BLaER1 (cell line): ENCODE data around the gene KCNV2.

Source experiments
- H3K27ac ChIP-seq: shearing (Covaris generic); formaldehyde crosslinking; 2 replicates; pipeline ENCODE4 v1.8.1; 2022
- H3K27me3 ChIP-seq: shearing (Covaris generic); formaldehyde crosslinking; 2 replicates; pipeline ENCODE4 v1.8.1; 2022
- H3K36me3 ChIP-seq: shearing (Covaris generic); formaldehyde crosslinking; 2 replicates; pipeline ENCODE4 v1.8.1; 2022
- H3K4me1 ChIP-seq: shearing (Covaris generic); formaldehyde crosslinking; 2 replicates; pipeline ENCODE4 v1.8.1; 2022
- H3K4me2 ChIP-seq: shearing (Covaris generic); formaldehyde crosslinking; 2 replicates; pipeline ENCODE4 v1.8.1; 2022
- H3K4me3 ChIP-seq: shearing (Covaris generic); formaldehyde crosslinking; 2 replicates; pipeline ENCODE4 v1.8.1; 2022
- H3K9ac ChIP-seq: shearing (Covaris generic); formaldehyde crosslinking; 2 replicates; pipeline ENCODE4 v1.8.1; 2022
- H3K9me3 ChIP-seq: shearing (Covaris generic); formaldehyde crosslinking; 2 replicates; pipeline ENCODE4 v1.8.1; 2022
- H4K20me1 ChIP-seq: shearing (Covaris generic); formaldehyde crosslinking; 2 replicates; pipeline ENCODE4 v1.8.1; 2022
- Cebpa-rat ChIP-seq: shearing (Covaris generic); IDR thresholded peaks from 2 replicates; pipeline ENCODE4 v1.8.1; 2022

The KCNV2 gene

GRCh38 chr9:2767800-2768677 lies 50.7 kb downstream of the KCNV2 start:
- H3K9me3 ChIP-seq, result peaks cover 2% of the 10 kb centered on the region
- no peak for TF ChIP-seq Cebpa-rat
- H3K27me3 ChIP-seq, result no peaks in the 10 kb centered on the region
- peaks cover 73% of the 10 kb centered on the region for H3K36me3 ChIP-seq
- no peaks in the 10 kb centered on the region for H4K20me1 ChIP-seq
- no peak overlapping the region for H3K4me2 ChIP-seq
- H3K27ac ChIP-seq, result no peak overlapping the region
- no peak overlapping the region for H3K4me3 ChIP-seq
- peaks cover 20% of the 10 kb centered on the region for H3K4me1 ChIP-seq
- no peak overlapping the region for H3K9ac ChIP-seq

GRCh38 chr9:2771087-2771486 lies 53.8 kb downstream of the KCNV2 start:
- H3K27me3 ChIP-seq, result no peaks in the 10 kb centered on the region
- H3K9me3 ChIP-seq, result peaks cover 32% of the 10 kb centered on the region
- H3K9ac ChIP-seq, result no peak overlapping the region
- no peak overlapping the region for H3K27ac ChIP-seq
- H3K36me3 ChIP-seq, result peaks cover 87% of the 10 kb centered on the region
- peaks cover 2% of the 10 kb centered on the region for H3K4me1 ChIP-seq
- no peak for TF ChIP-seq Cebpa-rat
- H3K4me2 ChIP-seq, result no peak overlapping the region
- H3K4me3 ChIP-seq, result no peak overlapping the region
- H4K20me1 ChIP-seq, result no peaks in the 10 kb centered on the region

- Histone ChIP-seq H3K4me1 (no peaks in the 10 kb centered on the region), H3K9me3 (peaks cover 38% of the 10 kb centered on the region), H3K9ac (no peak overlapping the region), H3K4me2 (no peak overlapping the region), H3K4me3 (no peak overlapping the region), H4K20me1 (no peaks in the 10 kb centered on the region), H3K27me3 (no peaks in the 10 kb centered on the region), H3K36me3 (peaks cover 91% of the 10 kb centered on the region), H3K27ac (no peak overlapping the region)
- no peak for TF ChIP-seq Cebpa-rat
These were observed 54.4 kb downstream of the KCNV2 start for GRCh38 chr9:2771661-2772060.

- H4K20me1 ChIP-seq, result no peaks in the 10 kb centered on the region
- H3K27me3 ChIP-seq, result no peaks in the 10 kb centered on the region
- H3K4me2 ChIP-seq, result no peak overlapping the region
- peaks cover 68% of the 10 kb centered on the region for H3K9me3 ChIP-seq
- no peak overlapping the region for H3K9ac ChIP-seq
- TF ChIP-seq Cebpa-rat, result no peak
- no peaks in the 10 kb centered on the region for H3K4me1 ChIP-seq
- H3K4me3 ChIP-seq, result no peak overlapping the region
- no peak overlapping the region for H3K27ac ChIP-seq
- peaks cover 100% of the 10 kb centered on the region for H3K36me3 ChIP-seq
These were observed 60.1 kb downstream of the KCNV2 start for GRCh38 chr9:2777454-2777853.

GRCh38 chr9:2778816-2779215 lies 61.5 kb downstream of the KCNV2 start:
- H3K36me3 ChIP-seq, result peaks cover 100% of the 10 kb centered on the region
- TF ChIP-seq Cebpa-rat, result no peak
- no peak overlapping the region for H3K27ac ChIP-seq

More at GRCh38 chr9:2778816-2779215, 61.5 kb downstream of the KCNV2 start:
- H3K27me3 ChIP-seq, result no peaks in the 10 kb centered on the region
- peaks cover 59% of the 10 kb centered on the region for H3K9me3 ChIP-seq
- no peak overlapping the region for H3K4me2 ChIP-seq
- no peaks in the 10 kb centered on the region for H3K4me1 ChIP-seq
- no peaks in the 10 kb centered on the region for H4K20me1 ChIP-seq
- no peak overlapping the region for H3K4me3 ChIP-seq
- no peak overlapping the region for H3K9ac ChIP-seq
